ENCODE measurements around the gene ADAM12. TPM values are rescaled to one million over a fixed set of nuclear protein-coding genes. Genes with fewer than 3 reads are reported as not detected.

ADAM12 gene
- total RNA-seq, 2 donors from 2014 or later = 0.71 to 1.2 TPM

DNA sequence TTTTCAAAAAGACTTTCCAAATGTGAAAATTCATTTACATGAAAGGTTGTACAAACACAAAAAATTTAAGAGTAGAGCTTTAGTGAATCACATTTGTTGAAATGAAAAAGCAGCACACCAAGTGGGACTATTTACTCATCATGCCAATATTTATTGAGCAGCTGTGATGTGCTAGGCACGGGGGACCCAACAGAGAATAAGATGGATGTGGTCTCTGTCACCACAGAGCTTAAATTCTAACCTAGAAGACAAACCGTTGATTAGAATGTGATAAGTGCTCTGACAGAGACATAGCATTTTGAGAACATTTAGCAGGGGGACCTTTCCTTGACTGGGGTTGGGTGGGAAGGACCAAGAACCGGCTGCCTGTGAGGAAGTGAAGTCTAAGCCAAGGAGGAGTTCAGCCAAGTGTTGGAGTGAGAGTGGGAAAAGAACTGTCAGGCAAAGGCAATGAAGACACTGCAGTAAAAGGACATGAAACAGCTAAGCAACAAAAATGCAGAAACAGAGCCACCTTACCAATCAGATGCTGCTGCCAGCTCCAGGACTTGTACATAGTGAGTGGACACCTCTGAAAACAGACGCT is 19.1 kb downstream of the ADAM12 start:
- H3K4me3 ChIP-seq = no peak overlapping the region
- TF ChIP-seq, protein P1, sequence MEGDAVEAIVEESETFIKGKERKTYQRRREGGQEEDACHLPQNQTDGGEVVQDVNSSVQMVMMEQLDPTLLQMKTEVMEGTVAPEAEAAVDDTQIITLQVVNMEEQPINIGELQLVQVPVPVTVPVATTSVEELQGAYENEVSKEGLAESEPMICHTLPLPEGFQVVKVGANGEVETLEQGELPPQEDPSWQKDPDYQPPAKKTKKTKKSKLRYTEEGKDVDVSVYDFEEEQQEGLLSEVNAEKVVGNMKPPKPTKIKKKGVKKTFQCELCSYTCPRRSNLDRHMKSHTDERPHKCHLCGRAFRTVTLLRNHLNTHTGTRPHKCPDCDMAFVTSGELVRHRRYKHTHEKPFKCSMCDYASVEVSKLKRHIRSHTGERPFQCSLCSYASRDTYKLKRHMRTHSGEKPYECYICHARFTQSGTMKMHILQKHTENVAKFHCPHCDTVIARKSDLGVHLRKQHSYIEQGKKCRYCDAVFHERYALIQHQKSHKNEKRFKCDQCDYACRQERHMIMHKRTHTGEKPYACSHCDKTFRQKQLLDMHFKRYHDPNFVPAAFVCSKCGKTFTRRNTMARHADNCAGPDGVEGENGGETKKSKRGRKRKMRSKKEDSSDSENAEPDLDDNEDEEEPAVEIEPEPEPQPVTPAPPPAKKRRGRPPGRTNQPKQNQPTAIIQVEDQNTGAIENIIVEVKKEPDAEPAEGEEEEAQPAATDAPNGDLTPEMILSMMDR (IDR thresholded peaks at IDR 0.05) = no peak
- H3K27me3 ChIP-seq = no peaks in the 10 kb centered on the region
- H3K4me1 ChIP-seq = no peaks in the 10 kb centered on the region
- no peak for DNase-seq (ENCODE audit: low spot score)
- no peak overlapping the region for H3K27ac ChIP-seq
- no peaks in the 10 kb centered on the region for H3K36me3 ChIP-seq
- H3K9me3 ChIP-seq = no peaks in the 10 kb centered on the region

DNA sequence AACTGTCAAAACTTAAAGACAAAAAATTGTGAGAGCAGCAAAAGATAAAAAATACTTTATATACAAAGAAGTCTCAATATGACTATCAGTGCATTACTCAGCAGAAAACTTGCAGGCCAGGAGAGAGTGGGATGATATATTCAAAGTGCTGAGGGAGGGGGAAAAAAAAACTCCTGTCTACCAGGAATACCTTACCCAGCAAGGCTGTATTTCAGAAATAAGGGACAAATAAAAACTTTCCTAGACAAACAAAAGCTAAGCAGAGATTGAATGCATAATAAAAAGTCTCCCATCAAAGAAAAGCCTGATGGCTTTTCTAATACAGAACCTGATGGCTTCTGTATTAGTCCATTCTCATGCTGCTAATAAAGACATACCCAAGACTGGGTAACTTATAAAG is 31.1 kb downstream of the ADAM12 start:
- no peaks in the 10 kb centered on the region for H3K36me3 ChIP-seq
- peaks cover 0 to 37% of the 10 kb centered on the region in 2 donors for H3K9me3 ChIP-seq
- TF ChIP-seq, protein P1 (IDR thresholded peaks at IDR 0.05) = no peak

DNA sequence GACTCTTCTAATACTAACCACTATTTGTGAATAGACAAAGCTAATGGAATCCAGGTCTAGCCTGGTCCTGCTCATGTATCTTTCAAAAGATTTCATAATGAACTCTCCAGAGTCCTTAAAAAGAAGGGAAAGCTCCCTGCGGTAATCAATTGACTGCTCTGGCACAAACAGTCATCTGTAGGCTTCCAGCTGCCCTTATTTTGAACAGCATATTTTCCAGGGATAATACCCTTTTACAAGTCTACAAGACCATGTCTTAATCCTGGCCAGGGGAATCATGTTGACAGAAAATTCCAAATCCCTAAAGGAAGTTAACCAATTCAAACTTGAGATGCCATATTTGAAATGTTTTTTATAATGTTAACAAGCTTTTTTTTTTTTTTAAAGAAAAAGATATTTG is 34.6 kb downstream of the ADAM12 start:
- Histone ChIP-seq H3K4me1 (peaks cover 0 to 9% of the 10 kb centered on the region in 2 donors), H3K9me3 (peaks cover 0 to 21% of the 10 kb centered on the region in 2 donors), H3K36me3 (no peaks in the 10 kb centered on the region), H3K4me3 (no peak overlapping the region), H3K27me3 (no peaks in the 10 kb centered on the region), H3K27ac (no peak overlapping the region)
- no peak for DNase-seq (ENCODE audit: low spot score)
- TF ChIP-seq, protein P1 (IDR thresholded peaks at IDR 0.05) = no peak

More for the DNA sequence above, 31.1 kb downstream of the ADAM12 start:
- Histone ChIP-seq H3K27ac (no peak overlapping the region), H3K4me1 (no peaks in the 10 kb centered on the region), H3K27me3 (no peaks in the 10 kb centered on the region), H3K4me3 (no peak overlapping the region)
- no peak for DNase-seq (ENCODE audit: low spot score)

DNA sequence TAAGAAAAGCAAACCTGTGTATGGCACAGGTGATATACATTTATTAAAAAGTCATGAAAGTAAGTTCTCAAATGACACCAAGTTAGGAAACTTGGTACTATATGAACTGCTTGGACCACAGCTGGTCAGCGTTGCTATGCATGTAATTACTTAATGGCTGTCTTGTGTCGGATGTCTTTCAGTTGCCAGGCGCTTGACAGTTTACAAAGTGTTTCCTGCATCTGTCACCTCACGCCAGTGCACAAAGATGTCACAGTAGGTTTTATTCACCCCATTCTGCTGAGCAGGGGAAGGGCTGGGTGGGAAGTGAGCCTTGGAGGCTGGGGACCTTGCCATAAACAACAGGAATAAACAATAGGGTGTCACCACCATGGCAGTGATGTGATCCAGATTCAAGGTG is 35.8 kb downstream of the ADAM12 start:
- Histone ChIP-seq H3K4me1 (peaks cover 0 to 9% of the 10 kb centered on the region in 2 donors), H3K36me3 (no peaks in the 10 kb centered on the region), H3K27ac (no peak overlapping the region), H3K27me3 (no peaks in the 10 kb centered on the region), H3K9me3 (peaks cover 0 to 17% of the 10 kb centered on the region in 2 donors), H3K4me3 (no peak overlapping the region)
- TF ChIP-seq, protein P1 (IDR thresholded peaks at IDR 0.05) = no peak
- DNase-seq (ENCODE audit: low spot score) = no peak

DNA sequence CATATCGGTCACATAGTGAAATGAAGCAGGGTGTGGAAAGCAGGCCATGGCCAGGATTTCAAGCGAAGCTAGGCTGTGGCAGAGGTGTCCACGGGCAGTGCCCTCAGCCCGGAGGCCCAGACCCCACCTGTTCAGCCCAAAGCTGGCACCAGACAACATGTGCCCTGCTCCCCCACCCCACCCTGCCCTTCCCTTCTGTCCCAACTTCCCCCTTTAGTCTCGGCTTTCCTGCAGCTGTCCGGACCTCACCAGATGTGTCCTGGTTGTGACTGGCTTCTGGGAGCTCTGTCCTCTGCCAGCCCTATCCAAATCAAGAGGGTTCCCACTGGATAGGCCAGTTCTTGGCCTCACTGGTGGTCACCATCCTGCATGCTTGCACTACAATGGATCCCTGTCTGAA is 37.3 kb downstream of the ADAM12 start:
- Histone ChIP-seq H3K9me3 (peaks cover 0 to 3% of the 10 kb centered on the region in 2 donors), H3K4me1 (peaks cover 0 to 9% of the 10 kb centered on the region in 2 donors), H3K36me3 (no peaks in the 10 kb centered on the region), H3K27me3 (no peaks in the 10 kb centered on the region), H3K4me3 (no peak overlapping the region), H3K27ac (no peak overlapping the region)
- no peak for DNase-seq (ENCODE audit: low spot score)
- TF ChIP-seq, protein P1 (IDR thresholded peaks at IDR 0.05) = no peak
